ENCODE results near the gene DCTPP1.

The DCTPP1 gene

DNA sequence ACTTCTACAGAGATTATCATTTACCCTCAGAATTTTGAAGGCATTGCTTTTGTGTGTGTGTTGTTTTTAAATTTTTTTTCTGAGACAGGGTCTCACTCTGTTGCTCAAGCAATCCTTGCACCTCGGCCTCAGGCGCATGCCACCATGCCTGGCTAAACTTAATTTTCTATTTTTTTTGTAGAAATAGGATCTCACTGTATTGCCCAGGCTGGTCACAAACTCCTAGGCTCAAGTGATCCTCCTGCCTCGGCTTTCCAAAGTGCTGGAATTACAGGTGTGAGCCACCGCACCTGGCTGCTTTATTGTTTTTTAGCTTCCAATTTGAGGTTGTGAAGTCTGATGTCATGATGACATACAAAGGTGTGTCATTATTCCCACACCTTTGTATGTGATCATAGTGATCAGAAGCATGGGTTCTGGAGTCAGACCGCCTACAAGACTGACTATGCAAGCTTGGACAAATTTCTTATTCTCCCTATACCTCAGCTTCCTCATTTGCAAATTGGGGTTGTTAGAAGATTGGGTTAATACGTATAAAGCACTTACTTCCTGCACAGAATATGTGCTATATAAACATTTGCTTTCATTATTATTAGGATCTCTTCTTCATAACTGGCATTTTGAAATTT lies 10.0 kb upstream of the DCTPP1 start:
- in situ Hi-C loops (cut with HindIII; ENCODE audit: low sequenced_read_pairs), result no loop called here
- DNase-seq (ENCODE audit: low read depth), result no peak
- no peak overlapping the region for H3K4me3 ChIP-seq (ENCODE audit: low read depth, low read length)
- TF ChIP-seq, protein P1, sequence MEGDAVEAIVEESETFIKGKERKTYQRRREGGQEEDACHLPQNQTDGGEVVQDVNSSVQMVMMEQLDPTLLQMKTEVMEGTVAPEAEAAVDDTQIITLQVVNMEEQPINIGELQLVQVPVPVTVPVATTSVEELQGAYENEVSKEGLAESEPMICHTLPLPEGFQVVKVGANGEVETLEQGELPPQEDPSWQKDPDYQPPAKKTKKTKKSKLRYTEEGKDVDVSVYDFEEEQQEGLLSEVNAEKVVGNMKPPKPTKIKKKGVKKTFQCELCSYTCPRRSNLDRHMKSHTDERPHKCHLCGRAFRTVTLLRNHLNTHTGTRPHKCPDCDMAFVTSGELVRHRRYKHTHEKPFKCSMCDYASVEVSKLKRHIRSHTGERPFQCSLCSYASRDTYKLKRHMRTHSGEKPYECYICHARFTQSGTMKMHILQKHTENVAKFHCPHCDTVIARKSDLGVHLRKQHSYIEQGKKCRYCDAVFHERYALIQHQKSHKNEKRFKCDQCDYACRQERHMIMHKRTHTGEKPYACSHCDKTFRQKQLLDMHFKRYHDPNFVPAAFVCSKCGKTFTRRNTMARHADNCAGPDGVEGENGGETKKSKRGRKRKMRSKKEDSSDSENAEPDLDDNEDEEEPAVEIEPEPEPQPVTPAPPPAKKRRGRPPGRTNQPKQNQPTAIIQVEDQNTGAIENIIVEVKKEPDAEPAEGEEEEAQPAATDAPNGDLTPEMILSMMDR (IDR thresholded peaks at IDR 0.05; ENCODE audit: low read depth, low read length, missing control alignments), result no peak

DNA sequence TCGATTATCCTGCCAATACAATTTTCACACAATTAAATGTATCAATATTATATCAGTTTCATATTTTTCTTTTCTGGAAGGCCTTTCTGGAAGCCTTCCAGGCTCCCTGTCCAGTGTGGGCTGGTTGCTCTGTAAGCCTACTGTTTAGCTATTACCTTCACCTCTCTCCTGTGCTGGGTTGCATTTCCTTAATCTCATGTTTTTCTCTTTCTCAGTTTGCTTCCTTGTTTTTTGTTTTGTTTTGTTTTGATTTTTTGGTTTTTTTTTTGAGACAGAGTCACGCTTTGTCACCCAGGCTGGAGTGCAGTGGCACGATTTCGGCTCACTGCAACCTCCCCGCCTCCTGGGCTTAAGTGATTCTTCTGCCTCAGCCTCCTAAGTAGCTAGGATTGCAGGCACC lies 9.0 kb upstream of the DCTPP1 start:
- in situ Hi-C loops (cut with HindIII; ENCODE audit: low sequenced_read_pairs), result no loop called here
- TF ChIP-seq, protein P1 (IDR thresholded peaks at IDR 0.05; ENCODE audit: low read depth, low read length, missing control alignments), result no peak

DNA sequence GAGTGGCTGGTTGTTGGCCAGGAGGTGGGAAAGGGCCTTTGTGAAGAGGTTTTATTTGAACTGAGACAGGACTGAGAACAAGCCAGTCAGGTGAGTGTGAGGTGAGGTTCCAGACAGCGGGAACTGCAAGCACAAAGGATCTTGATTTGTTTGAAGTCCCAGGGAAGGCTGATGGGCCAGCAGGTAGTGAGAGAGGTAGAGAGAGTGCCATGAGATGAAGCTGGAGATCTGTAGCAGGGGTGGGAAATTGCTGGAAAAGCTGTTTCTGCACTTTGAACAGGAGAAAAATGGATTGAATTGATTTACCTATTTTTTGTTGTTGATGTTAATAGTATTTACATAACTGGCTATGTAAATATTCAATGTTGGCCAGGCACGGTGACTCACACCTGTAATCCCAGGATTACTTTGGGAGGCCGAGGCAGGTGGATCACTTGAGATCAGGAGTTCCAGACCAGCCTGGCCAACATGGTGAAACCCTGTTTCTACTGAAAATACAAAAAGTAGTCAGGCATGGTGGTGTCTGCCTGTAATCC lies 7.7 kb upstream of the DCTPP1 start:
- DNase-seq (ENCODE audit: low read depth), result no peak
- in situ Hi-C loops (cut with HindIII; ENCODE audit: low sequenced_read_pairs), result no loop called here
- no peak overlapping the region for H3K4me3 ChIP-seq (ENCODE audit: low read depth, low read length)
- TF ChIP-seq, protein P1 (IDR thresholded peaks at IDR 0.05; ENCODE audit: low read depth, low read length, missing control alignments), result no peak

More for the DNA sequence above, 9.0 kb upstream of the DCTPP1 start:
- DNase-seq (ENCODE audit: low read depth), result no peak
- no peak overlapping the region for H3K4me3 ChIP-seq (ENCODE audit: low read depth, low read length)

DNA sequence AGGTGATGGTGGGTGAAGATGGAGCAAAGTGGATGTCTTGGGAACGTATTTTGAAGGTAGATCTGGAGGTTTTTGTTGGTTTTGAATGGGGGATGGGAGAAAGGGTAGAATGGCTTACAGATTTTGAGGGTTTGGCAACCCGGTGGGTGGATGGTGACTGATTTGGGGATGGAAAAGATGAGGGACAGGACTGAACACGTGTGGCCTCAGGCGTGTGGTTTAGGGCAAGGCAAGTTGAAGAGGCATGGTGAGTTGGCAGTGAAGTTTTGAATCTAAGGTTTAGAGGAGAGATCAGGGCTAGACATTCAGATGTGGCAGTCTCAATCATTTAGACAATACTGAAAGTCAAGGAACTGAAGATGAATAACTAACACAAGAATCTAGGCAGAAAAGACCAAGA lies 5.0 kb upstream of the DCTPP1 start:
- TF ChIP-seq, protein P1 (IDR thresholded peaks at IDR 0.05; ENCODE audit: low read depth, low read length, missing control alignments), result no peak
- no peak overlapping the region for H3K4me3 ChIP-seq (ENCODE audit: low read depth, low read length)
- in situ Hi-C loops (cut with HindIII; ENCODE audit: low sequenced_read_pairs), result no loop called here
- DNase-seq (ENCODE audit: low read depth), result no peak

DNA sequence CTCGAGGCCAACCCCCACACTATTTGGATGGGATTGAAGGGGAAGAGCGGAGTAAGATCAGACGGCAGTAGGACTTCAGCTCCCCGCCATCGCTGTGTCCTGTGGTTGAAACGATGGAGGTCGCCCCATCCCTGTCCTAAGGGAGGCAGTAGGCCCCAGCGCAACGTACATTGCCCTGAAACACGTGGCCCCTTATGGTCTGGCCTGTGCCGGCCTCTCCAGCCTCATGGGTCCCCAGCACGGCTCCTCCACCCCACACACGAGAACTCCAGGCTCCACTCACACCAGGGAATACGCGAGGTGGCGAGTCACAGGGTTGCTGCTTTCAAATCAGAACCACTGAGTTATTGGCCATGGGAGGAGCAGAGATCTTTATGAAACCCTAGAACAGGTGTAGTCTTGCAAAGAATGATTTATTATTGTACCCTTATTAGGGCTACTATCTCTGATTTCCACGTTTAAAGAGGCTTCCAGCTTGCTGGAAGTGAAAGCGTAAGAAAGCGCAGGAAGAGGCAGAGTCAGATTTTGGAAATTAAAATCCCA lies 669 bp upstream of the DCTPP1 start:
- DNase-seq (ENCODE audit: low read depth), result no peak
- TF ChIP-seq, protein P1 (IDR thresholded peaks at IDR 0.05; ENCODE audit: low read depth, low read length, missing control alignments), result no peak
- in situ Hi-C loops (cut with HindIII; ENCODE audit: low sequenced_read_pairs), result no loop called here
- no peak overlapping the region for H3K4me3 ChIP-seq (ENCODE audit: low read depth, low read length)

DNA sequence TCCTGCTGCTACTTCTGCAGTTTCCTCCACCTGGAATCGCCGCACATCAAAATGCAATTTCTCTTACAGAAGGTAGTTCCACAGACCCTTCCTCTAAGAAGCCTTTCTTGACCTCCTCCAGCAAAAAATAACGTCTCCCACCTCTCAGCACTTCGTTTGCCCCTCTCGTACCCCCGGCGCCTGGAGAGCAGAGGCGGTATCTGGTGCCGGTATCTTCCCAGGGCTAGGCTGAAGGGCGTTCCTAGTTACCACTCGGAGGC lies 482 bp downstream of the DCTPP1 start:
- in situ Hi-C loops (cut with HindIII; ENCODE audit: low sequenced_read_pairs), result no loop called here
- H3K4me3 ChIP-seq (ENCODE audit: low read depth, low read length), result peak overlapping the region; percentile 56
- TF ChIP-seq, protein P1 (IDR thresholded peaks at IDR 0.05; ENCODE audit: low read depth, low read length, missing control alignments), result no peak
- DNase-seq (ENCODE audit: low read depth), result no peak

Data from astrocyte of the cerebellum (primary cell).